GM19025 (cell line): ENCODE results near the gene THBS4.

ENCODE experiments used
- ATAC-seq: cut with Tn5 transposase; IDR thresholded peaks from one replicate; pipeline ENCODE4 v1.9.1; 2021; ENCODE audit warnings: mild to moderate bottlenecking, low read depth, moderate library complexity; ENCODE audit not compliant: unreplicated experiment

Gene THBS4

DNA sequence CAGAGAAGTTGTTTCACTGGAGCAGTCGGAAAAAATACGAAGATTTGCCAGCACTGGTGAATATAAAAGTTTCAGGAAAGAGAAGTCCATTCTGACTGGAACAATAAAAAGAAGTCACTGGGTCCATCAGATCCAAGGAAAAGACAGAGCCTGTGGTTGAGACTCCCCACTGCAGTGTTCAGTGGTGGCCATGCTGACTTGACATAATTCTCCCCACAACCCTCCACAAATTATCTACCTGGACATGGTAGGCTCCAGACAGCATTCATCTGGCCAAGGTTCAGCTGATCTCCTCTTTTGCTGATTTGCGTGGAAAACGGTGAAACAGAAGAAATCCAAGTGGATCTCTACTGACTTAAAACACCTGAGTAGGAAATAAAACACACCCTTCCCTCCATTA, 8.0 kb downstream of the THBS4 start:
- ATAC-seq, result no peak

DNA sequence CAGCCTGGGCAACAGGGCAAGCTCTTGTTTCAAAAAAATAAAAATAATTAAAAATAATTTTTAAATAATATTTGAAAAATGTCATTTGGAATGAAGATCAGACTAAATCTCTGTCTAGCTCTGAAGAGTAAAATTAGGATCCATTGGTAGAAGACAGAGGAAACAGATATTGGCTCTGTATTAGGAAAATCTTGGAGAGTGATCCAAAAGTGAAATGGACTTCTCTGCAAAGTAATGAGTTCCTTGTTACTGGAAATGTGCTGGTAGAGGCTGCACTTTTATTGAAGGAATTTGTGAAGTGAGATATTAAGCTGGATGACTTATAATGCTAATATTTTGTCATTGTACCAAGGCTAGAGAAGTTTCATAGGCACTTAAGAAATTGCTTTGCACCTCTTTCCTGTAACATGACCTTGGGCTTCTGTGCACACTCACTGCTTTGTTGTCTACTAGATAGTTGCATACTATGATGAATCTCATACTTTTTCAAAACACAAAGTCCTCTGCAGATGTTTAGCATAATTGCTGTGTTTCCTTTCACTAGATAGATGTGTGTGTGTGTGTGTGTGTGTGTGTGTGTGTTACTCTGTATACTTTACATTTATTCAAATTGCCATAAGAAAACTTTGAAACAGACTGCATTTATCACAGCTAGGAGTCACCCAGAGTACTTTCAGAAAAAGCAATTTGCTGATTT, 13.1 kb downstream of the THBS4 start:
- ATAC-seq, result no peak

- ATAC-seq, result no peak
Measured at GRCh38 chr5:80052464-80052863, 17.3 kb downstream of the THBS4 start.

- ATAC-seq, result no peak
Measured at GRCh38 chr5:80054682-80055081, 19.5 kb downstream of the THBS4 start.

DNA sequence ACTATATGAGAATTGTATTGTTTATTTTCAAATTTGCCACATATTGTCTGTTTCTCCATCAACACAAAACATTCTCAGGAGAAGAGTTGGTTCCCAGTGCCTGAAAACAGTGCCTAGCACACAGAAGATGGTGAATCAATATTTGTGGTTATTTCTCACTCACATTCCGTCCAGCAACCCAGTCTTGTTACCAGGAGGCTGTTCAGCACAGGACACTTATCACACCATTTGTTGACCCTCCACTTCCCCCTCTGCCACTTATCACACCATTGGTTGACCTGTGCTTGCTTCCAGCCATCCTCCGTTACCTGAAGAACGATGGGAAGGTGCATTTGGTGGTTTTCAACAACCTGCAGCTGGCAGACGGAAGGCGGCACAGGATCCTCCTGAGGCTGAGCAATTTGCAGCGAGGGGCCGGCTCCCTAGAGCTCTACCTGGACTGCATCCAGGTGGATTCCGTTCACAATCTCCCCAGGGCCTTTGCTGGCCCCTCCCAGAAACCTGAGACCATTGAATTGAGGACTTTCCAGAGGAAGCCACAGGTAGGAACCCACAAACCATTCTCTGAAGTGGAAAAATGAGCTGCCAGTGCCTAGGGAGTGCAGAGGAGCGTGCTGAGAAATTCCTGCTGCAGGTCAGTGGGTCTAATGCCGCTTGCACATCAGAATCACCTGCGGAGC, 20.5 kb downstream of the THBS4 start:
- ATAC-seq, result no peak

DNA sequence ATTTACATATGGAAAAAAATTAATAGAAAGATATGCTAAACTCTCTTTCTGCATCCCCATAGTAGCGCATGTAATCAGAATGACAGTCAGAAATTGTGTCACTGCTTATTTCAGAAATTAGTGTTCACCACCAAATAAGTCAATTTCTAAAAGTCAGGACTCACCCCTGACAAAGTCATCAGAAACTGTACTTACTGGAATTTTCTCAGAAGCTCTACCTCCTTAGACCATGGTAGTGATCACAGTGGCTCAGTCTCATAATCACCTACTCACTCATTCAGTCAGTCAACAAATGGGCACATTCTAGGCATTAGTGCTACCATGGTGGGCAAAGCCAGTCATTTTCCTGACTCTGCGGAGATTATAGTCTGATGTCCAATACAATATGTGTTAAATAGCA, 22.0 kb downstream of the THBS4 start:
- no peak for ATAC-seq

DNA sequence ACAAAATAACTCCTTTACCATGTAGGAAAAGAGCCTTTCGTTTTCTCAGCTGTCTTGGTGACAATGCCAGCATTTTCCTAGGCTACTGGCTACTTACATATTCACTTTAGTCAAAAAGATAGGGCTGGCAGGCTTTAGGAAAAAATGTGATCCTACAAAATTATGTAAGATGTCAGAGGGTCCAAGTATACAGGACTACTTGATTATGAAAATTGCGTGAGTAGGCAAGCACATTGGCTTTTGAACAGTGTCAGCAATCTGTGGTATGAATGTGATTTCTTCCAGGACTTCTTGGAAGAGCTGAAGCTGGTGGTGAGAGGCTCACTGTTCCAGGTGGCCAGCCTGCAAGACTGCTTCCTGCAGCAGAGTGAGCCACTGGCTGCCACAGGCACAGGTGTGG, 22.8 kb downstream of the THBS4 start:
- no peak for ATAC-seq

GRCh38 chr5:80059354-80059980, 24.3 kb downstream of the THBS4 start:
- no peak for ATAC-seq

DNA sequence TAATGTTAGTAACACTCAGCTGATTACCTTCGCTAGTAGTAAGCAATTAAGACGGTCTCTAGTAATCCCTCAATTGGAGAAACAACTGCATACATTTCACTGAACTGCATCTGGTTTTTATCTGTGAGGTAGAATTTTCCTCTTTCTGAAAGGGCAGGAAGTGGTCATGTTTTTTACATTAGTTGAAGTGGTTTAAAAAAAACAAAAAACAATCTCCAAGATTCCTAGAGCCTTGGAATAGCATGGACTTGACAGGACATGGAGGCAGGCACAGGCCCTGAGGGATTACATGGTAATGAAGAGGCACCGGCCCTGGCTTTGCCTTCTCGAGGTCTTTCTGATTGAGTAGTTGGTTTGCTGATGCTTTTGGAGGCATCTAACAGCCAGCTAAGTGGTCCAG, 25.8 kb downstream of the THBS4 start:
- ATAC-seq, result no peak

DNA sequence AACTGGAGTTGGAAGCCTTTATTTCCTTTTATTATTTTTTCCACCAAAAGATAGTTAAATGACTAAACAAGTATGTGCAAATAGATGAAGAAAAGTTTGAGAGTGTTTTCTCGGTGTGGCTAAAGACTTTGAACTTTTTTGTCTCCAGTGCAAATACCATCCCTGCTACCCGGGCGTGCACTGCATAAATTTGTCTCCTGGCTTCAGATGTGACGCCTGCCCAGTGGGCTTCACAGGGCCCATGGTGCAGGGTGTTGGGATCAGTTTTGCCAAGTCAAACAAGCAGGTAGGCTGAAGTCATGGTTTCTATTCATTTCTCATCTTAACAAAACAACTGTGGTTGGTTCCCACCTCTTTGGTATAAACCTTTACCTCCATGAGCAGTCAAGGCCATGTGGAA, 26.4 kb downstream of the THBS4 start:
- ATAC-seq, result no peak

GRCh38 chr5:80064124-80064523, 29.0 kb downstream of the THBS4 start:
- no peak for ATAC-seq

DNA sequence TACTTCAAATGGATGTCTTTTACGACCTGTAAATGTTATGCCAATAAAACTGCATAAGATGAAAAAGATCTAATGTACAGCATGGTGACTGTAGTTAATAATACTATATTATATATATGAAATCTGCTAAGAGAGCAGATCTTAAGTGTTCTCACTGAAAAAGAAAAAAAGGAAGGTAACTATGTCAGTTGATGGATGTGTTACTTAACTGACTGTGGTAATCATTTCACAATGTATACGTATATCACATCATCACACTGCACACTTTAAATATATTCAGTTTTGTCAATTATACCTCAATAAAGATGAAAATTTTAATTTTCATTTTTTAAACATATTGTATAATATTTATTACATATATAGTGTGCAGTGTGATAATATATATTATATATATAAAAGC, 31.9 kb downstream of the THBS4 start:
- no peak for ATAC-seq

DNA sequence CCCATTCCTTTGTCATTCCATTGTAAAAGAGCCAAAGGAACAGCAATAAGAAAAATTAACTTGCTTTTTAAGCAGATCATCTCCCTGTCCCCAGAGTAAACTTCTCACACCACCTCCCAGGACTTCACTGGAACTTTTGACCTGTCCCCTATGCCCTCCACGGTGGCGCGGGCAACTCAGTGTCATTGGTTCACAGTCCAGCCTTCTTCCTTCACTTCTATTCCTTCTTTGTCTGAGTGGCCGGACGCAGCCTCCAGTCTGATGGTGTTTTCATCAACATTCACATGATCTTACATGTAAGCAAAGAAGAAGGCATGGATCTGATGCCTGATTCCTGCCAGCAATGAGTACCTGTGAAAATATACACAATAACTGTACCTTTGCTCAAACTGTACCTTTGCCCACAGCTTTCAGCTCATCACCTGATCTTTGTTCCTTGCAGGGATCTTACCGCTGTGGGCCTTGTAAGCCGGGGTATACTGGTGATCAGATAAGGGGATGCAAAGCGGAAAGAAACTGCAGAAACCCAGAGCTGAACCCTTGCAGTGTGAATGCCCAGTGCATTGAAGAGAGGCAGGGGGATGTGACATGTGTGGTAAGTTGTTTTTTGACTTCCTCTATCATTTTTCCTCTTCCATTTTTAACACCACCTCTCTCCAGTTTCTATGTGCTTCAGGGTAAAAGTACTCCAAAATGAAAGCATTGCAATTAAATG, 32.5 kb downstream of the THBS4 start:
- no peak for ATAC-seq

DNA sequence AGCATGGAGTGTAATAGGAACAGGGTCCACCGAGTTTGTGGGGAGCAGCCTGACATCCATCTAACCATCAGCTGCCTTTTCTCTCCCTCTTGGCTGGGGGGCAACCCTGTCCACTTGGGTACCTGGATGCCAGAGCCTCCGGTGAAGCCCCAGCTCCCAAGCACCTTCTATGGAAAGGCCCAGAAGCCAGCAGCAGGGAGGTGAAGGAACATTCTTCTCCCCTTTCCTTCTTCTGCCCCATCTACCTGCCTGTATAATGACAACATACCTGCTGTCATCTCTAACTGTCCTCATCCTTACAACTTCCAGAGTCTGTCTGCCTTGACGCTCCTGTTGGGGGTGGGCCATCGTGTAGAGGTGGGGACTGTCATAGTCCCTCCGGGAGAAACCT, 33.1 kb downstream of the THBS4 start:
- no peak for ATAC-seq

GRCh38 chr5:80068775-80069174, 33.6 kb downstream of the THBS4 start:
- no peak for ATAC-seq

DNA sequence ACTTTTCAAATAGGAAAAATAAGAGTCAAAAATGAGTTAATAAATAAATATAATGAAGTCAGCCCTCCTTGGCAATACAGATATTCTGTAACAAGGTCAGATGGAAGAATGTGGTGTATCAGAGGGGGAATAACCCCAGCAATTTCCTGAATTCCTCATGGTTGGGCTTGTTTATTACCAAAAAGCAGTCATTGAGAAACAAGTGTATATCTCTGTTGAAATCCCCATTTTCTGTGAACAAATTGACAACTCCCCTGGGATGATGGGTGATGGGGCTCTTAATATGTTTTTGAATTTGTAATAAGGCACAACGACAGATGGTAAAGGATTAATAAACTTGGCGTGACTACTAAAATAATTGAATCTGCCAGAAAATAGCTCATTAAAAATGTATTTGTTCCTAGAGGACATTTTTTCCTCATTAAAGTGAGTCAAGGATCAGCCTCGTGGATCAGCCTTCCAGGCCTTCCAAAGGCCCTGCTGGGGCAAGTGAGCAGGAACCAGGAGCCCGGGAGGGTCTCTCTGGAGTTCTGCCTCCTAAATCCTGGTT, 34.2 kb downstream of the THBS4 start:
- ATAC-seq, result no peak

DNA sequence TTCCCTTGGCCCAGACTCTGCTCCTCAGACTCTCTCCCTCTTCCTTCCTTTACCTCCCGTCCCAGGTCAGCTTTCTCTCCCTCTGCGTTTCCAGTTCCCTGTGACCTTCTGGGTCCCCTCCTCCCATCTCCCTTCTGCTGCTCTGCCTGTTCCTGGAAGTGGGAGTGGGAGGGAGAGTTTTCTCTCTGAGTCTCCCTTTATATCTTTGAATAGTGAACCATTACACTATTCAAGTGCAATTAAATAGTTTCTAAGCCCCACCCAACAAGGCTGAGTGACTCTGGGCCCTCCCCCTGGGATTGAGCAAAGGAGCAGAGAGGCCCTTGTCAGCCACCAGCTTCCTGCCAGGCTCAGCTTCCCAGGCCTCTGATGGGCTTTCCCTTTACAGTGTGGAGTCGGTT, 34.8 kb downstream of the THBS4 start:
- ATAC-seq, result no peak

GRCh38 chr5:80070338-80071056, 35.3 kb downstream of the THBS4 start:
- ATAC-seq, result no peak

- ATAC-seq, result no peak
Measured at GRCh38 chr5:80071510-80072021, 36.4 kb downstream of the THBS4 start.
